ENCODE results near the gene KCNQ1OT1.

KCNQ1OT1 gene

GRCh38 chr11:2665526-2666400 lies 34.0 kb downstream of the KCNQ1OT1 start:
- no peak for DNase-seq

- no peak for DNase-seq
These were observed 34.8 kb downstream of the KCNQ1OT1 start for GRCh38 chr11:2664791-2665525.

- DNase-seq: no peak
These were observed 35.4 kb downstream of the KCNQ1OT1 start for GRCh38 chr11:2664376-2664775.

GRCh38 chr11:2663915-2664314 lies 35.9 kb downstream of the KCNQ1OT1 start:
- no peak for DNase-seq

GRCh38 chr11:2663506-2663905 lies 36.3 kb downstream of the KCNQ1OT1 start:
- no peak for DNase-seq

- no peak for DNase-seq
These were observed 37.1 kb downstream of the KCNQ1OT1 start for GRCh38 chr11:2662430-2663299.

- no peak for DNase-seq
These were observed 37.8 kb downstream of the KCNQ1OT1 start for GRCh38 chr11:2662024-2662312.

GRCh38 chr11:2661173-2662023 lies 38.4 kb downstream of the KCNQ1OT1 start:
- DNase-seq: no peak

- no peak for DNase-seq
These were observed 39.3 kb downstream of the KCNQ1OT1 start for GRCh38 chr11:2660357-2660939.

GRCh38 chr11:2657697-2658284 lies 42.0 kb downstream of the KCNQ1OT1 start:
- DNase-seq: no peak

GRCh38 chr11:2656859-2657258 lies 42.9 kb downstream of the KCNQ1OT1 start:
- no peak for DNase-seq

GRCh38 chr11:2655834-2656622 lies 43.8 kb downstream of the KCNQ1OT1 start:
- DNase-seq: no peak

- DNase-seq: no peak
These were observed 44.6 kb downstream of the KCNQ1OT1 start for GRCh38 chr11:2655016-2655719.

- no peak for DNase-seq
These were observed 45.7 kb downstream of the KCNQ1OT1 start for GRCh38 chr11:2653930-2654739.

GRCh38 chr11:2653198-2653551 lies 46.6 kb downstream of the KCNQ1OT1 start:
- no peak for DNase-seq

GRCh38 chr11:2652333-2653197 lies 47.2 kb downstream of the KCNQ1OT1 start:
- DNase-seq: no peak

- DNase-seq: no peak
These were observed 47.9 kb downstream of the KCNQ1OT1 start for GRCh38 chr11:2651826-2652271.

- no peak for DNase-seq
These were observed 48.7 kb downstream of the KCNQ1OT1 start for GRCh38 chr11:2651054-2651617.

All from CD4-positive, alpha-beta T cell treated with Interferon alpha-2 for 1 hour (primary cell).